K562 (cell line): Measurements from ENCODE around the gene ARL13A. TPM values are rescaled to one million over a fixed set of nuclear protein-coding genes. Genes with fewer than 3 reads are reported as not detected.

Source experiments
- ATAC-seq: fragments of 200-7000 bp; cut with Tn5 transposase; 3 replicates; pipeline ENCODE4 v1.9.1; 2020; ENCODE audit warnings: moderate library complexity
- BruUV-seq: library from RNA; stranded (reverse); fragments of 400-500 nt; replicated peaks from 2 replicates; lab custom pipeline; 2021; lab: Mats Ljungman, UMichigan
- CTCF ChIA-PET: fragments of 300-600 bp; formaldehyde crosslinking; extraction: SDS; loops from one replicate; lab custom pipeline; 2021; ENCODE audit warnings: low intra/inter-chr PET ratio; lab: Yijun Ruan, JAX
- POLR2A ChIA-PET: fragments of 300-600, 350-650 bp; sonication (Branson Sonifier 250); formaldehyde crosslinking; extraction: SDS; loops from one replicate; lab custom pipeline; 2021; ENCODE audit warnings: antibody characterized with exemption, inconsistent platforms; lab: Yijun Ruan, JAX
- DNase-seq, 4 experiments: peaks; one replicate each; pipeline versions ENCODE4 v3.0.0 to v3.0.0-alpha.2; 2011 to 2018; ENCODE audit warnings: low spot score in 3 of 4, mixed read lengths in 3 of 4; ENCODE audit errors: extremely low read depth in 1 of 4
- FAIRE-seq: peaks from 2 replicates; lab custom pipeline; 2011; peaks lifted over from hg19 to GRCh38; lab: Jason Lieb, UNC
- H2AFZ ChIP-seq: 2 replicates; pipeline ENCODE4 v1.6.0; 2011; ENCODE audit warnings: low read depth, low read length, control low read depth, inconsistent platforms
- H3K27ac ChIP-seq: fragments of 200-600 bp; 3 replicates; pipeline ENCODE4 v1.8.0; 2011; ENCODE audit warnings: low read depth, mild to moderate bottlenecking, control low read depth, inconsistent platforms, low read length, moderate library complexity, mixed read lengths; ENCODE audit errors: extremely low read depth
- H3K27me3 ChIP-seq, 2 experiments: fragments of 300-600 bp in 1 of 2; 2 replicates in 1 of 2; 3 replicates in 1 of 2; pipeline versions ENCODE4 v1.6.0 to v1.8.0; 2011; ENCODE audit warnings: inconsistent platforms in 2 of 2, low read length in 2 of 2, mild to moderate bottlenecking in 1 of 2, mixed read lengths in 1 of 2, moderate library complexity in 1 of 2; ENCODE audit not compliant: control insufficient read depth in 2 of 2, insufficient read depth in 2 of 2
- H3K36me3 ChIP-seq: fragments of 300-600 bp; 3 replicates; pipeline ENCODE4 v1.8.0; 2011; ENCODE audit warnings: mild to moderate bottlenecking, low read length, inconsistent platforms; ENCODE audit not compliant: control insufficient read depth, insufficient read depth
- H3K4me1 ChIP-seq, 2 experiments: fragments of 200-600 bp in 1 of 2; replicated peaks in 1 of 2; 2 replicates in 1 of 2; 3 replicates in 1 of 2; pipeline versions ENCODE4 v1.5.1 to v1.8.0; 2011; ENCODE audit warnings: inconsistent platforms in 2 of 2, low read length in 2 of 2, mild to moderate bottlenecking in 1 of 2, mixed read lengths in 1 of 2, moderate library complexity in 1 of 2; ENCODE audit not compliant: control insufficient read depth in 2 of 2, insufficient read depth in 2 of 2
- H3K4me2 ChIP-seq: 2 replicates; pipeline ENCODE4 v1.6.1; 2011; ENCODE audit warnings: low read length, control low read depth, inconsistent platforms, mixed read lengths; ENCODE audit not compliant: insufficient read depth
- H3K4me3 ChIP-seq: fragments of 200-600 bp; sonication (generic), shearing (Covaris generic); 2 replicates; pipeline ENCODE4 v1.5.1; 2016; ENCODE audit warnings: control low read depth, inconsistent platforms
- H3K79me2 ChIP-seq: fragments of 200-600 bp; 3 replicates; pipeline ENCODE4 v1.8.0; 2011; ENCODE audit warnings: low read length, inconsistent platforms; ENCODE audit not compliant: control insufficient read depth, insufficient read depth
- H3K9ac ChIP-seq, 2 experiments: 2 replicates each; pipeline versions ENCODE4 v1.6.0 to v1.6.1; 2011; ENCODE audit warnings: low read depth in 2 of 2, low read length in 2 of 2, control low read depth in 1 of 2, inconsistent platforms in 1 of 2, mild to moderate bottlenecking in 1 of 2, mixed read lengths in 1 of 2; ENCODE audit not compliant: insufficient read depth in 1 of 2
- H3K9me1 ChIP-seq: one replicate; pipeline ENCODE4 v1.6.0; 2011; ENCODE audit warnings: inconsistent platforms, mild to moderate bottlenecking, low read length, moderate library complexity; ENCODE audit not compliant: control insufficient read depth, insufficient read depth
- H3K9me3 ChIP-seq: replicated peaks from 2 replicates; pipeline ENCODE4 v1.5.1; 2011; ENCODE audit warnings: low read depth, low read length, inconsistent platforms; ENCODE audit not compliant: control insufficient read depth, insufficient read depth
- H4K20me1 ChIP-seq: replicated peaks from 2 replicates; pipeline ENCODE4 v1.6.1; 2011; ENCODE audit warnings: low read length, inconsistent platforms, mixed read lengths; ENCODE audit not compliant: control insufficient read depth, insufficient read depth
- CBFB ChIP-seq: sonication (generic); formaldehyde crosslinking; IDR thresholded peaks from 2 replicates; pipeline ENCODE4 v1.4.0; 2020; ENCODE audit warnings: mild to moderate bottlenecking, missing genetic modification reagents
- JUND ChIP-seq, 2 experiments: IDR thresholded peaks; 2 replicates in 1 of 2; 3 replicates in 1 of 2; pipeline ENCODE4 v1.6.1; 2011; ENCODE audit warnings: borderline replicate concordance in 2 of 2, low read depth in 2 of 2, low read length in 2 of 2, improper control_type of control experiment in 1 of 2, missing biosample characterization in 1 of 2, missing genetic modification characterization in 1 of 2, missing genetic modification reagents in 1 of 2
- MTA3 ChIP-seq: fragments of 450-650 bp; formaldehyde crosslinking; IDR thresholded peaks from 2 replicates; pipeline ENCODE4 v1.6.1; 2017; ENCODE audit warnings: mild to moderate bottlenecking, borderline replicate concordance
- NFYB ChIP-seq: IDR thresholded peaks from 2 replicates; pipeline ENCODE4 v1.6.1; 2011; ENCODE audit warnings: mild to moderate bottlenecking, moderate library complexity; ENCODE audit not compliant: insufficient read length; ENCODE audit errors: extremely low read depth
- POU5F1 ChIP-seq: fragments of 150-350 bp; IDR thresholded peaks from 2 replicates; pipeline ENCODE4 v1.6.1; 2014; ENCODE audit warnings: borderline replicate concordance, low read length, low read depth, mild to moderate bottlenecking; ENCODE audit not compliant: partially characterized antibody
- PTTG1 ChIP-seq: fragments of 450-650 bp; IDR thresholded peaks from 2 replicates; pipeline ENCODE4 v1.6.1; 2016; ENCODE audit warnings: low read depth, mild to moderate bottlenecking, missing genetic modification characterization, missing compliant biosample characterization
- WGBS: fragments of 100-300 bp; shearing (Covaris generic); methylation state at CpG from one replicate; pipeline ENCODE4 v1.1.6; 2016; ENCODE audit warnings: low coverage, mixed read lengths; ENCODE audit not compliant: insufficient coverage; ENCODE audit errors: missing lambda C conversion rate; 5-methylcytosine and 5-hydroxymethylcytosine counted together
- in situ Hi-C: fragments of 300-500 bp; cut with MboI; formaldehyde crosslinking; loops from 4 replicates; pipeline ENCODE4 v1.15.0; 2018; ENCODE audit warnings: inconsistent platforms, mixed read lengths
- intact Hi-C: fragments of 100-400 bp; cut with micrococcal nuclease; formaldehyde crosslinking; loops from 2 replicates; pipeline ENCODE4 v1.14.2; 2022
- polyA plus RNA-seq, 8 experiments: library from polyadenylated mRNA; depleted of rRNA in 4 of 8; stranded (reverse) in 5 of 8; unstranded in 3 of 8; fragments of >200 nt; fragmentation: Nextera tagmentation in 2 of 8; fragmentation: Illumina TruSeq in 1 of 8; extraction: Ambion mirVana in 2 of 8; extraction: Trizol in 1 of 8; gene quantifications; 2 replicates each; pipeline versions ENCODE4 v1.2.1 to v1.2.3, GENCODE V29; 2011 to 2014; ENCODE audit warnings: inconsistent platforms in 1 of 8, missing spikeins in 1 of 8
- total RNA-seq, 7 experiments: library from RNA; depleted of rRNA in 6 of 7; stranded (reverse); fragments of >200 nt in 6 of 7; fragmentation: Illumina TruSeq in 2 of 7; extraction: Trizol in 2 of 7; gene quantifications; 2 replicates each; pipeline versions ENCODE4 v1.2.1 to v1.2.3, GENCODE V29; 2011 to 2021; ENCODE audit warnings: low replicate concordance in 1 of 7

ARL13A gene
- total and polyA plus RNA-seq, 9 of the 15 experiments (the other 6 are each of a cell fraction or from before 2014, with no cell fraction given) = not detected

DNA sequence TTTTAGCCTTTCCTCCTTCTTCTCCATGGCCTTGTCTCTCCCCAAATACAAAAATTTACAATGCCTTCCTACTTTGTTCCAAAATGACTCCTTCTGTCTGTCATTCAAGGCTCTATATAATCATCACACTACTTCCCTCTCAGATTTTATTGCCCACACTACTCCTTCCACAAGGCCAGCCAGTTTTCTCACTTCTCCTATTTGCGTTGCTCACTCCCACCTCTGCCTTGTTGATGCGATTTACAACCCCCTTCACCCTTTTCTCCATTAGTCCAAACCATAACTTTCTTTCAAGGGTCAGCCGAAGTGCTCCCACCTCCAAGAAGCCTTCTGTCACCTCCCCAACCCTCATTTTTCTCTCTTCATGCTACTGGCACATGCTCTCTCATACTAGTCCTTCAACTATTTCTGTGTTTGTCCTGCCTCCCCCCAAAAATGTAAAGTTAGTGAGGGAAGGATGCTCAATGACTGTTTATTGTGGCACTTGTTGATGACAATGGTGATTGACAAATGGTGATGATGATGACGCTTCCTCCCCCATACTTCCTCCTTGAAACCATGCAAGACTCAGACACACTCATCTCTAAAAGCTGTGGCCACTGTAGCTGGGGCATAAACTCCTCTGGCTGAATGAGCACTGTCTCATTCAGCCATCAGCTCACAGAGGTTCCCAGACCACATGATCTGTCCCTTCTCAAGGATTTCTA is 38.1 kb upstream of the ARL13A start:
- WGBS = 4% methylated on average over 3 of the region's 4 CpGs
- intact Hi-C loops (no loop called here), in situ Hi-C loops (no loop called here)
- Histone ChIP-seq H3K27me3 (peaks cover 4 to 8% of the 10 kb centered on the region in 2 experiments; a peak in 4 of 5 replicates), H3K4me2 (no peak overlapping the region), H3K27ac (no peak overlapping the region), H3K4me1 (peaks cover 0 to 5% of the 10 kb centered on the region in 2 experiments; a peak in 2 of 5 replicates), H3K9me1 (no peaks in the 10 kb centered on the region), H2AFZ (no peak overlapping the region), H3K9me3 (no peaks in the 10 kb centered on the region), H3K9ac (no peak overlapping the region), H3K4me3 (no peak overlapping the region), H4K20me1 (no peaks in the 10 kb centered on the region), H3K79me2 (no peaks in the 10 kb centered on the region), H3K36me3 (no peaks in the 10 kb centered on the region)
- TF ChIP-seq CBFB (CRISPR knock-in tag) = no peak
- TF ChIP-seq NFYB = no peak
- no peak for TF ChIP-seq JUND (IDR thresholded peaks at IDR 0.05; ENCODE audit: borderline replicate concordance, low read depth, low read length)
- TF ChIP-seq JUND (tag; IDR thresholded peaks at IDR 0.05; ENCODE audit: borderline replicate concordance, low read depth, low read length) = no peak
- no peak for TF ChIP-seq PTTG1
- TF ChIP-seq POU5F1 = no peak
- TF ChIP-seq MTA3 = no peak
- ATAC-seq (no peak), DNase-seq (no peak), FAIRE-seq (no peak)
- no TSS peak for BruUV-seq
- POLR2A ChIA-PET = no interaction called here
- CTCF ChIA-PET = no interaction called here
